NCI-H1092 (cell line): ENCODE data around the gene MEGF9.

Experiments
- DNase-seq: peaks from one replicate; lab custom pipeline; 2025; lab: John Stamatoyannopoulos, UW

MEGF9 gene

GRCh38 chr9:120702075-120702474 is 12.2 kb downstream of the MEGF9 start:
- no peak for DNase-seq

GRCh38 chr9:120701248-120701647 is 13.0 kb downstream of the MEGF9 start:
- DNase-seq, result no peak

GRCh38 chr9:120698766-120699165 is 15.5 kb downstream of the MEGF9 start:
- DNase-seq, result peak; percentile 66

GRCh38 chr9:120697448-120697847 is 16.8 kb downstream of the MEGF9 start:
- no peak for DNase-seq

- DNase-seq, result no peak
These were observed 17.6 kb downstream of the MEGF9 start for GRCh38 chr9:120696551-120697230.

GRCh38 chr9:120694559-120694958 is 19.7 kb downstream of the MEGF9 start:
- no peak for DNase-seq

- no peak for DNase-seq
These were observed 20.6 kb downstream of the MEGF9 start for GRCh38 chr9:120693700-120694008.

- DNase-seq, result no peak
These were observed 21.2 kb downstream of the MEGF9 start for GRCh38 chr9:120692901-120693699.

GRCh38 chr9:120690372-120690771 is 23.9 kb downstream of the MEGF9 start:
- DNase-seq, result no peak

- peak; percentile 56 for DNase-seq
These were observed 24.4 kb downstream of the MEGF9 start for GRCh38 chr9:120689860-120690259.

- no peak for DNase-seq
These were observed 25.5 kb downstream of the MEGF9 start for GRCh38 chr9:120688758-120689157.

- DNase-seq, result no peak
These were observed 31.1 kb downstream of the MEGF9 start for GRCh38 chr9:120683150-120683549.

- no peak for DNase-seq
These were observed 33.1 kb downstream of the MEGF9 start for GRCh38 chr9:120681121-120681520.

GRCh38 chr9:120680579-120680978 is 33.7 kb downstream of the MEGF9 start:
- no peak for DNase-seq

- DNase-seq, result no peak
These were observed 34.1 kb downstream of the MEGF9 start for GRCh38 chr9:120680161-120680560.

- no peak for DNase-seq
These were observed 36.3 kb downstream of the MEGF9 start for GRCh38 chr9:120677965-120678364.

GRCh38 chr9:120676767-120677402 is 37.4 kb downstream of the MEGF9 start:
- no peak for DNase-seq

GRCh38 chr9:120668399-120668798 is 45.9 kb downstream of the MEGF9 start:
- DNase-seq, result no peak

GRCh38 chr9:120663950-120664349 is 50.3 kb downstream of the MEGF9 start:
- DNase-seq, result no peak

GRCh38 chr9:120663380-120663779 is 50.9 kb downstream of the MEGF9 start:
- DNase-seq, result no peak

- DNase-seq, result no peak
These were observed 51.8 kb downstream of the MEGF9 start for GRCh38 chr9:120662513-120662912.

GRCh38 chr9:120659676-120660075 is 54.6 kb downstream of the MEGF9 start:
- DNase-seq, result no peak

- no peak for DNase-seq
These were observed 55.1 kb downstream of the MEGF9 start for GRCh38 chr9:120659209-120659608.
